ENCODE measurements around the gene TNS3. TPM values are rescaled to one million over a fixed set of nuclear protein-coding genes. Genes with fewer than 3 reads are reported as not detected.

TNS3 gene
- polyA plus RNA-seq, 1 of the 3 experiments (the other 2 are of a cell fraction): 72.3 TPM

- Histone ChIP-seq H3K4me3 (ENCODE audit: low read depth in 2 of 2, low read length in 1 of 2) (no peak overlapping the region), H3K4me2 (no peak overlapping the region), H3K36me3 (replicated peaks in 1 of 2; ENCODE audit: control insufficient read depth in 1 of 2, insufficient read depth in 2 of 2, low read length in 1 of 2) (peaks cover 7 to 56% of the 10 kb centered on the region in 2 experiments), H3K27ac (ENCODE audit: low read depth in 2 of 2, low read length in 1 of 2) (no peak overlapping the region), H3K4me1 (ENCODE audit: control insufficient read depth in 1 of 2, insufficient read depth in 2 of 2, low read depth in 1 of 2, low read length in 1 of 2) (peaks cover 24 to 45% of the 10 kb centered on the region in 2 experiments), H3K27me3 (ENCODE audit: insufficient read depth) (no peaks in the 10 kb centered on the region), H2AFZ (ENCODE audit: low read depth) (no peak overlapping the region), H3K9ac (no peak overlapping the region), H3K79me2 (ENCODE audit: insufficient read depth) (no peaks in the 10 kb centered on the region), H3F3A (replicated peaks; ENCODE audit: insufficient read depth) (peaks cover 13% of the 10 kb centered on the region), H3K9me2 (no peaks in the 10 kb centered on the region), H3K9me3 (no peaks in the 10 kb centered on the region), H4K20me1 (ENCODE audit: insufficient read depth) (no peaks in the 10 kb centered on the region)
- CTCF ChIA-PET: interaction anchor here (2.1 kb wide), 1 partner anchor 105 kb away, joined by 6 read pairs; no protein-coding TSS in a partner anchor
- POLR2A ChIA-PET: no interaction called here
- no peak for DNase-seq
- 92% methylated on average over 6 of the region's 6 CpGs for WGBS (ENCODE audit: low lambda C conversion rate)
- TF ChIP-seq MXI1 (IDR thresholded peaks at IDR 0.05; ENCODE audit: low read depth, low read length) (no peak), TAF1 (IDR thresholded peaks at IDR 0.05; ENCODE audit: borderline replicate concordance, low read depth, low read length) (no peak), NRF1 (IDR thresholded peaks at IDR 0.05; ENCODE audit: low read depth, low read length) (no peak), POLR2AphosphoS5 (IDR thresholded peaks at IDR 0.05; ENCODE audit: low read depth, low read length) (no peak), MEF2A (IDR thresholded peaks at IDR 0.05; ENCODE audit: borderline replicate concordance, low read depth) (no peak), EP300 (IDR thresholded peaks at IDR 0.05; ENCODE audit: borderline replicate concordance in 1 of 2, low read depth in 1 of 2, low read length in 1 of 2) (no peak), RFX5 (IDR thresholded peaks at IDR 0.05; ENCODE audit: low read length) (no peak), NFIC (IDR thresholded peaks at IDR 0.05; ENCODE audit: borderline replicate concordance) (no peak)
- TF ChIP-seq, protein P1, sequence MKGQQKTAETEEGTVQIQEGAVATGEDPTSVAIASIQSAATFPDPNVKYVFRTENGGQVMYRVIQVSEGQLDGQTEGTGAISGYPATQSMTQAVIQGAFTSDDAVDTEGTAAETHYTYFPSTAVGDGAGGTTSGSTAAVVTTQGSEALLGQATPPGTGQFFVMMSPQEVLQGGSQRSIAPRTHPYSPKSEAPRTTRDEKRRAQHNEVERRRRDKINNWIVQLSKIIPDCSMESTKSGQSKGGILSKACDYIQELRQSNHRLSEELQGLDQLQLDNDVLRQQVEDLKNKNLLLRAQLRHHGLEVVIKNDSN (IDR thresholded peaks at IDR 0.05; ENCODE audit: borderline replicate concordance, low read depth): no peak
- TF ChIP-seq, protein P2, sequence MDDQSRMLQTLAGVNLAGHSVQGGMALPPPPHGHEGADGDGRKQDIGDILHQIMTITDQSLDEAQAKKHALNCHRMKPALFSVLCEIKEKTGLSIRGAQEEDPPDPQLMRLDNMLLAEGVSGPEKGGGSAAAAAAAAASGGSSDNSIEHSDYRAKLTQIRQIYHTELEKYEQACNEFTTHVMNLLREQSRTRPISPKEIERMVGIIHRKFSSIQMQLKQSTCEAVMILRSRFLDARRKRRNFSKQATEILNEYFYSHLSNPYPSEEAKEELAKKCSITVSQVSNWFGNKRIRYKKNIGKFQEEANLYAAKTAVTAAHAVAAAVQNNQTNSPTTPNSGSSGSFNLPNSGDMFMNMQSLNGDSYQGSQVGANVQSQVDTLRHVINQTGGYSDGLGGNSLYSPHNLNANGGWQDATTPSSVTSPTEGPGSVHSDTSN (IDR thresholded peaks at IDR 0.05): no peak
- TF ChIP-seq, protein P3, sequence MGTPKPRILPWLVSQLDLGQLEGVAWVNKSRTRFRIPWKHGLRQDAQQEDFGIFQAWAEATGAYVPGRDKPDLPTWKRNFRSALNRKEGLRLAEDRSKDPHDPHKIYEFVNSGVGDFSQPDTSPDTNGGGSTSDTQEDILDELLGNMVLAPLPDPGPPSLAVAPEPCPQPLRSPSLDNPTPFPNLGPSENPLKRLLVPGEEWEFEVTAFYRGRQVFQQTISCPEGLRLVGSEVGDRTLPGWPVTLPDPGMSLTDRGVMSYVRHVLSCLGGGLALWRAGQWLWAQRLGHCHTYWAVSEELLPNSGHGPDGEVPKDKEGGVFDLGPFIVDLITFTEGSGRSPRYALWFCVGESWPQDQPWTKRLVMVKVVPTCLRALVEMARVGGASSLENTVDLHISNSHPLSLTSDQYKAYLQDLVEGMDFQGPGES (IDR thresholded peaks at IDR 0.05; ENCODE audit: low read depth, low read length): no peak
- TF ChIP-seq, protein P4, sequence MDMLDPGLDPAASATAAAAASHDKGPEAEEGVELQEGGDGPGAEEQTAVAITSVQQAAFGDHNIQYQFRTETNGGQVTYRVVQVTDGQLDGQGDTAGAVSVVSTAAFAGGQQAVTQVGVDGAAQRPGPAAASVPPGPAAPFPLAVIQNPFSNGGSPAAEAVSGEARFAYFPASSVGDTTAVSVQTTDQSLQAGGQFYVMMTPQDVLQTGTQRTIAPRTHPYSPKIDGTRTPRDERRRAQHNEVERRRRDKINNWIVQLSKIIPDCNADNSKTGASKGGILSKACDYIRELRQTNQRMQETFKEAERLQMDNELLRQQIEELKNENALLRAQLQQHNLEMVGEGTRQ (IDR thresholded peaks at IDR 0.05; ENCODE audit: borderline replicate concordance, low read depth, low read length): no peak
Measured at GRCh38 chr7:47331179-47331565, 250.7 kb downstream of the TNS3 start.

DNA sequence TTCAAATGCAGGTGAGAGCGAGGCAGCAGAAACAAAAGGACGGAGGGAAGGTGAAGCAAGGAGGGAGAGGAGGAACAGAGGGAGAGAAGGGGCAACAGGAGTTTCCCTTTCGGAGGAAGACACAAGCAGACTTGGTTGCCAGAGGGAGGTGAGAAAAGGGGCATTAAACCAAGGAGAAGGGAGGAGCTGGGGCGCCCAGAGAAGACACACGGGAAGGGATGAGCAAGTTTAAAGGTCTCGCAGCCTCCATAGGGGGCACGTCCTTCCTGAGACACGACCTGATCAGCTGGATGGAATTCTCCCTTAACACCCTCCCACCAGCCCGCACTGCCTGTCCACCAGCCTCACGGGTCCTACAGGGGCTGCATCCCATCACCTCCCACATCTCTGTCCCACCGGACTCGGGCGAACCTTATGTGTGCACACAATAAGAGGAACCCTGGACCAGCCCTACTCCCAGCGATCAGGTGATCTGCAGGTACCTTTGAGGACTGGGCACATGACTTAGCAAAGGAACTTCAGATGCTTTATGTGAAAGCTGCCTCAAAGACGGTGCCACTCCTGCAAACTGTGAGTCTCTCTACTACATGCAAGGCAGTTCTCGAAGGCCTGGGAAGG is 251.2 kb downstream of the TNS3 start:
- no peak overlapping the region for H3K9ac ChIP-seq
- CTCF ChIA-PET: interaction anchor here (1.7 to 2.1 kb wide), 2 partner anchors 64 to 105 kb away, joined by 6 to 8 read pairs; no protein-coding TSS in a partner anchor
- POLR2A ChIA-PET: no interaction called here
- TF ChIP-seq REST (IDR thresholded peaks at IDR 0.05; ENCODE audit: low read depth, low read length): no peak
- no peak for TF ChIP-seq POLR2AphosphoS5 (IDR thresholded peaks at IDR 0.05; ENCODE audit: low read depth, low read length)
- no peak for TF ChIP-seq RAD21 (IDR thresholded peaks at IDR 0.05; ENCODE audit: low read length)
- no peak for TF ChIP-seq TAF1 (IDR thresholded peaks at IDR 0.05; ENCODE audit: borderline replicate concordance, low read depth, low read length)
- TF ChIP-seq FOXM1 (IDR thresholded peaks at IDR 0.05; ENCODE audit: low read depth): no peak
- TF ChIP-seq GABPA (IDR thresholded peaks at IDR 0.05; ENCODE audit: low read depth): no peak
- no peak for TF ChIP-seq MEF2A (IDR thresholded peaks at IDR 0.05; ENCODE audit: borderline replicate concordance, low read depth)
- no peak for TF ChIP-seq MXI1 (IDR thresholded peaks at IDR 0.05; ENCODE audit: low read depth, low read length)
- no peak for TF ChIP-seq TCF12 (IDR thresholded peaks at IDR 0.05)
- TF ChIP-seq GATA2 (CRISPR knock-in tag; IDR thresholded peaks at IDR 0.05): no peak
- TF ChIP-seq TEAD4 (IDR thresholded peaks at IDR 0.05; ENCODE audit: borderline replicate concordance, insufficient read depth): no peak

More for the DNA sequence above, 251.2 kb downstream of the TNS3 start:
- Histone ChIP-seq H3K4me1 (ENCODE audit: control insufficient read depth in 1 of 2, insufficient read depth in 2 of 2, low read depth in 1 of 2, low read length in 1 of 2) (peaks cover 29 to 47% of the 10 kb centered on the region in 2 experiments), H3F3A (replicated peaks; ENCODE audit: insufficient read depth) (peaks cover 16% of the 10 kb centered on the region), H3K36me3 (replicated peaks in 1 of 2; ENCODE audit: control insufficient read depth in 1 of 2, insufficient read depth in 2 of 2, low read length in 1 of 2) (peaks cover 2 to 53% of the 10 kb centered on the region in 2 experiments), H3K27me3 (ENCODE audit: insufficient read depth) (no peaks in the 10 kb centered on the region), H3K4me3 (ENCODE audit: low read depth in 2 of 2, low read length in 1 of 2) (no peak overlapping the region), H2AFZ (ENCODE audit: low read depth) (no peak overlapping the region), H3K9me3 (no peaks in the 10 kb centered on the region), H3K27ac (ENCODE audit: low read depth in 2 of 2, low read length in 1 of 2) (no peak overlapping the region), H3K4me2 (no peak overlapping the region), H3K79me2 (ENCODE audit: insufficient read depth) (no peaks in the 10 kb centered on the region), H3K9me2 (no peaks in the 10 kb centered on the region), H4K20me1 (ENCODE audit: insufficient read depth) (no peaks in the 10 kb centered on the region; the same call in 1 of the 2 replicates)
- no peak for DNase-seq
- WGBS (ENCODE audit: low lambda C conversion rate): 94% methylated on average over 16 of the region's 16 CpGs

Data from SK-N-SH (cell line).